ENCODE results near the gene RAP1GDS1.

The RAP1GDS1 gene

DNA sequence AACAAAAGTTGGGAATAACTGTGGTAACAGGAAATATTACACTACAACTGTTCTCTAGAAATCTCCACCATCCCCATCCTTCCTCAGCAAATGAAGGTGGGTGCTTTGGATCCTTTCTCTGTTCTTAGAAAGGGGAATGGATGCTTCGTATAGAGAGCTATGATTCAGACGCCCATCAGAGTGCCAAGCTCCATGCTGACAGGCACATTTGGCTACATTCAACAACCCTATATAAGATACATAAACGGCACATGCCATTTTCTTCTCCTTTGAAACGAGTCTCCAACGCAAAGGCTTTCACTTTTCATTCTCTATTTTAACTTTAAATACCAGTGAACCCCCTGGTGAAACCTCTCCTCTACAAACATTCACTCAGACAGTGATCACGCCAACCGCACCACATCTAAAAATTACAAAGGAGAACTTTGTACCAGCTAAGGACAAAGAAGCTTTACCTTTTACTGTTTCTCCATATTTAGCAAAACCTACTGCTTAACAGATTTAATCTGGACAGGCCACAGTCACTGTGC, 224.7 kb downstream of the RAP1GDS1 start:
- DNase-seq, result no peak

- no peak for DNase-seq
These were observed 229.1 kb downstream of the RAP1GDS1 start for GRCh38 chr4:98490251-98490650.

GRCh38 chr4:98491899-98492559, 230.8 kb downstream of the RAP1GDS1 start:
- DNase-seq, result no peak

GRCh38 chr4:98493296-98493695, 232.1 kb downstream of the RAP1GDS1 start:
- DNase-seq, result no peak

All from NCI-H187 treated with DMSO at 0.1 percent for 48 hours (cell line).